ENCODE results near the gene ALPI.
"Not testable (repeated sequence)": the region's sequence is repeated elsewhere in the genome, so short reads cannot be mapped to it uniquely, and the experiment has no call there.

ALPI gene

DNA sequence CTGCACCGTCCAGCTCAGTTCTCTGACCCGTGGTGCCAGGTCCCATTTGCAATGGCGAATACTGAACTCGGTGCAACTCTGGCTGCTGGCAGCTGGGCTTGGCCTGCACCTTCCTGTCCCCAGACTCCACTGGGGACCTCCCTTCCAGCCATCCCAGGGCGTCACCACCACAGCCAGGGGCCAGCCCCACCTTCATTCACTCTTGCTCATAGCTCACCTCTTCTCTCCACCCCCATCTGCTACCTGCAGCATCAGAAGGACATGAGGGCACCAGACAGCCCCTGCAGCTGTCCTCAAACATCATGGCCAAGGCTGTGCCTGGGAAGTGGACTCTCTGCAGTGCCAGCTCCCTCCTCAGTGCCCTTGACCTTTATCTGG, 16.2 kb upstream of the ALPI start:
- H3K4me3 ChIP-seq, result no peak overlapping the region
- TF ChIP-seq EZH2 (IDR thresholded peaks at IDR 0.05) (no peak), FOXP2 (optimal IDR thresholded peaks at IDR 0.05; ENCODE audit: control extremely low read depth, extremely low read length, insufficient read depth) (no peak), POLR2AphosphoS5 (IDR thresholded peaks at IDR 0.05; ENCODE audit: borderline replicate concordance, low read depth, low read length) (no peak)

DNA sequence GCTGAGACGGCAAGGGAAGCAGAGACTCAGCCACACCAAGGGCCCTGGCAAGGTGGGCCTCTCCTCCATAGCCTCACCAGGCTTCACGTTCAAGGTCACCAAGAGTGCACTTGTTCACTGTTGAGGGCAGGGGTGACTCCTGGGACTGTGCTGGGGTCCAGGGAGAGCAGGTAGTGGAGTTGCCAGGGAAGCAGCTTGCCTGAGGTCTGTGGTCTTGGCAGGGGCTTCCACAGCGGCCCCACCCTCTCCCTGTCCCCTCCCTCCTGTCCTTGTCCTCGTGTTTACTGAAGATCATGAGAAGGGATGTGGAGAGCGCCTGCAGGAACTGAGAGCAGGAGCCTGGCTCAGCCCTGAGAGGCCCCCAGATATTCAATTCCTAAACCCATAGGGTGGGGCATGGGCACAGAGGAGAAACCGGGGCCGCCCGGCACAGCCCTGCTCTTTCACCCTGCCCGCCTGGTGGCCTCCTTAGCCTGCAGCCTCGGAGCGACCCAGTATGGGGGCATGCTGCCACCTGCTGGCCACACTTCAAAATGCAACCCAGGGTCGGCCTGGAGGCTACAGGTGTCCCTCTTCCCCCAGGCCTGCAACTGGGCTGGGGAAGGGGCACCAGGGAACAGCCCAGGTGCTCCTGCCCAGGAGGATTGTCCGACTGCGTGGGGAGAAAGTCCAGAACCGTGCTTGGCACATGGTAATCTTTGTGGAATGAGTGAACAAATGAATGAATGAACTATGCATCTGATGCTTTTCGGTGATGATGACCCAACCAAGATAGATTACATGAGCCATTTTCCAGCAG, 15.5 kb upstream of the ALPI start:
- H3K36me3 ChIP-seq (ENCODE audit: insufficient read depth, low read length); DNase-seq (ENCODE audit: low read depth, low spot score); H3K27ac ChIP-seq; H3K9ac ChIP-seq (ENCODE audit: insufficient read length); H3K9me3 ChIP-seq (ENCODE audit: low read depth, low read length); H3K4me3 ChIP-seq: not testable (repeated sequence)

More for the DNA sequence above, 16.2 kb upstream of the ALPI start:
- H3K27ac ChIP-seq, result no peak overlapping the region
- no peak overlapping the region for H3K9ac ChIP-seq (ENCODE audit: insufficient read length)
- H3K9me3 ChIP-seq (ENCODE audit: low read depth, low read length), result no peaks in the 10 kb centered on the region
- H3K36me3 ChIP-seq (ENCODE audit: insufficient read depth, low read length), result no peaks in the 10 kb centered on the region
- no peak for DNase-seq (ENCODE audit: low read depth, low spot score)

DNA sequence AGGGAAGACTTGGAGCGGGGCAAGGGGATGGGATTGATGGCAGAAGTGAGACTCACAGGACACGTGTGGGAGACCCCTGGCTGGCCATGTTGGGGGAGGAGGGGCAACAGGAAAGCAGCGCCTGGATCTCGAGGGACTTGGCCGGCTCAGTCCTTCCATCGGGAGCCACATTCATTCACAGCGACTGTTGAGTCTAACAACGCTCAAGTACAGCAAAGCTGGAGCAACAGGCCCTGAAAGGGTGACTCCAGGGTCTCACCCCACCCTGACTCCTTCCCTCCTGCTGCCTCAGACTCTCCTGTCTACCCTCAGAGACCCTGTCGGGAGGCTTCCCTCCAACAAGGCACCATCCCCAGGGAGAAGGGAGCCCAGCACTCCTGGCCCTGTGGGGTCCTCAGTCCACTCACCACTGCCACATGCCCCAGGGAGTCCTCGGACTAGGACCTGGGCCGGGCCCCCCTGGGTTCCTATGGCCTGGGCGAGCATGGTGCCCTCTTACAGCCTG, 14.8 kb upstream of the ALPI start:
- Histone ChIP-seq H3K36me3 (ENCODE audit: insufficient read depth, low read length) (no peaks in the 10 kb centered on the region), H3K4me3 (no peak overlapping the region), H3K27ac (no peak overlapping the region), H3K9me3 (ENCODE audit: low read depth, low read length) (no peaks in the 10 kb centered on the region), H3K9ac (ENCODE audit: insufficient read length) (no peak overlapping the region)
- TF ChIP-seq POLR2AphosphoS5 (IDR thresholded peaks at IDR 0.05; ENCODE audit: borderline replicate concordance, low read depth, low read length) (no peak), FOXP2 (optimal IDR thresholded peaks at IDR 0.05; ENCODE audit: control extremely low read depth, extremely low read length, insufficient read depth) (no peak), EZH2 (IDR thresholded peaks at IDR 0.05) (no peak)
- no peak for DNase-seq (ENCODE audit: low read depth, low spot score)

GRCh38 chr2:232441922-232442321, 14.0 kb upstream of the ALPI start:
- not testable (repeated sequence) for H3K27ac ChIP-seq; DNase-seq (ENCODE audit: low read depth, low spot score); H3K9ac ChIP-seq (ENCODE audit: insufficient read length); H3K4me3 ChIP-seq; H3K36me3 ChIP-seq (ENCODE audit: insufficient read depth, low read length); H3K9me3 ChIP-seq (ENCODE audit: low read depth, low read length)

GRCh38 chr2:232442431-232442830, 13.5 kb upstream of the ALPI start:
- not testable (repeated sequence) for H3K9ac ChIP-seq (ENCODE audit: insufficient read length); H3K9me3 ChIP-seq (ENCODE audit: low read depth, low read length); H3K36me3 ChIP-seq (ENCODE audit: insufficient read depth, low read length); DNase-seq (ENCODE audit: low read depth, low spot score); H3K4me3 ChIP-seq; H3K27ac ChIP-seq

- not testable (repeated sequence) for H3K27ac ChIP-seq; H3K36me3 ChIP-seq (ENCODE audit: insufficient read depth, low read length); H3K9ac ChIP-seq (ENCODE audit: insufficient read length); DNase-seq (ENCODE audit: low read depth, low spot score); H3K9me3 ChIP-seq (ENCODE audit: low read depth, low read length); H3K4me3 ChIP-seq
Observed at GRCh38 chr2:232443047-232443446, 12.9 kb upstream of the ALPI start.

DNA sequence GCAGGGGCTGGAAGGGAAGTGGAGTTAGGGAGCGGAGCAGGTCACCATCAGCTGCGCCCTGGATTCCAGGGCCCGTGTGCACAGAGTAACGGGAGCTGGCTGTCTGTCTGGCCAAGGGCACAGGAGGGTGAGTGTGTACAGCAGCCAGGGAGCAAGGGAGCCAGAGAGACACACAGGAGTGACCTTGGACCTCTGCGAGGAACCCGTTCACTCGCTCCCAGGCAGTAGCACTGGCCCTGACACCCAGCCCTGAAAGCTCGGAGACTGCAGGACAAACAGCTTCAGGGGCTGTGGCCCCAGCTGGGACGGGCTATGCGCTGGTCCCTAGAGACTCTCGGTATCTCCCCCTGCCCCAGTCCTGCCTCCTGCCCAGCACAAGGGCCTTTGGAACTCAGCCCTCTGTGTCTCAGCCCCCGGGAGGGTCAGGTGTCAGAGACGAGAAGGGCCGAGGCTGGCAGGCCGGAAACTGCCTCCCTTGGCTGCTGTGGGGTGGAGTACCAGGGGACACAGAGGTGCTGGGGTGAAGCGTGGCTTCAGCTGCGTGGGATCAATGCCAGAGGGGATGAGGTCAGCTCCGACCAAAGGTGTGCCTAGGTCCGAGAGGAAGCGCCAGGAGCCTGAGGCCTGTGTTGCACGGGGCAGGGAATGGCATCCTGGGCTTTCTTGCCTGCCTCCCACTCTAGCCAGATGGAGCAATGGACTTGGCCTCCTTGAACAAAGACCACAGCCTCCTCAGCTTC, 12.1 kb upstream of the ALPI start:
- H3K4me3 ChIP-seq; H3K9ac ChIP-seq (ENCODE audit: insufficient read length); H3K27ac ChIP-seq; H3K9me3 ChIP-seq (ENCODE audit: low read depth, low read length); H3K36me3 ChIP-seq (ENCODE audit: insufficient read depth, low read length); DNase-seq (ENCODE audit: low read depth, low spot score): not testable (repeated sequence)

GRCh38 chr2:232444409-232445148, 11.4 kb upstream of the ALPI start:
- TF ChIP-seq EZH2 (IDR thresholded peaks at IDR 0.05) (no peak), POLR2AphosphoS5 (IDR thresholded peaks at IDR 0.05; ENCODE audit: borderline replicate concordance, low read depth, low read length) (no peak), FOXP2 (optimal IDR thresholded peaks at IDR 0.05; ENCODE audit: control extremely low read depth, extremely low read length, insufficient read depth) (no peak)
- Histone ChIP-seq H3K9ac (ENCODE audit: insufficient read length) (no peak overlapping the region), H3K27ac (no peak overlapping the region), H3K36me3 (ENCODE audit: insufficient read depth, low read length) (no peaks in the 10 kb centered on the region), H3K4me3 (no peak overlapping the region), H3K9me3 (ENCODE audit: low read depth, low read length) (no peaks in the 10 kb centered on the region)
- DNase-seq (ENCODE audit: low read depth, low spot score), result peak; percentile 12

DNA sequence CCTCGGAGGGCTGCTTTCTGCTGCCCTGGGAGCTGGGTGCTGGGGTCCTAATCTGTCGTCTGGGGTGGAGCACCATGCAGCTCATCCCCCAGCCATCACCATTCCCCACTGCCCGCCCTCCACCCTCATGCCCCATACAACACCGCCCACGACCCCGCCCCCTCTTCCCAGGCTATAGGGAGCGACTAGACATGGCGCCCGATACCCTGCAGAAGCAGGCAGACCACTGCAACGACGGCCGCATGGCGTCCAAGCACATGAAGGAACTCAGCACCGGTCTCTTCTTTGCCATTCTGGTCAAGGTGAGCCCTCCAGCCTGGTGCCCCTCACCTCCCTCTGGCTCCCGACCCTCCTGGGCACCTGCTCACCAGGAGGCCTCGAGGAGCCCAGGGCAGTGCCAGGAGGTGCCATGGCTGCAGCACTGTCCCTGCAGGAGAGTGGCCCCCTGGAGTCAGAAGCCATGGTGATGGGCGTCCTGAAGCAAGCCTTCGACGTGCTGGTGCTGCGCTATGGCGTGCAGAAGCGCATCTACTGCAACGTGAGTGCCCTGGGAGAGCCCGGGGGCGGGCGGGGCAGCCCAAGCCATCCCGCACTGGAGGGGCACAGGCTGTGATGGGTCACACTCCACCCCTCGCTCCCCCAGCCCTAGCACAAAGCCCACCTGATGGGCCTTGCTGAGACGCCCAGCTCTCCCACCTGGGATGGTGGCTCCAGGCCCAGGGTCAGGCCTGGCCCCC, 10.6 kb upstream of the ALPI start:
- not testable (repeated sequence) for H3K4me3 ChIP-seq; H3K36me3 ChIP-seq (ENCODE audit: insufficient read depth, low read length); DNase-seq (ENCODE audit: low read depth, low spot score); H3K9me3 ChIP-seq (ENCODE audit: low read depth, low read length); H3K27ac ChIP-seq; H3K9ac ChIP-seq (ENCODE audit: insufficient read length)

DNA sequence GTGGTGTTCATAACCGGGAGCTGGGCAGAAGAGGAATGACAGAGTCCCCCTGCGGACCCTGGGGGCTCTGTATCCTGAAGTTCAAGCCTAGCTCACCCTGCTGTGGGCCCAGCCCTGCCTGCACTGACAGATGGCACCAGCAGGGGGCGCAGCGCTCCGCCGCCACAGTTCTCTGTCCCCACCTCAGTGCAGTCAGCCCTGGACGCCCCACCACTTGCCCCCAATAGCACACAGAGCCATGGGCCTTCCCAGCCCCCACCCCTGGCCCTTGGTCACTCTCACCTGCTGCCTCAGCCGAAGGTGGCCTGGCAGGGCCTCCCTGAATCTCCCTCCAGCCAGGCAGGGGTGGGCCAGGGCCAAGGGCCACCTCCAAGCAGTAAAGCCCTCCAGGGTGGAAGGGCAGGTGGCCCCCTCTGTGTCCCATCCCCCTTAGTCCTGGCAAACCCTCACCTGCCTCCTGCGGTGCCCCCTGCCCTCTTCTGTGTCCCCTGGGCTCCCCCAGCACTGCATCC, 9.6 kb upstream of the ALPI start:
- not testable (repeated sequence) for H3K9me3 ChIP-seq (ENCODE audit: low read depth, low read length); H3K9ac ChIP-seq (ENCODE audit: insufficient read length); H3K27ac ChIP-seq; H3K4me3 ChIP-seq; H3K36me3 ChIP-seq (ENCODE audit: insufficient read depth, low read length); DNase-seq (ENCODE audit: low read depth, low spot score)
